GM18861 (cell line): Measurements from ENCODE around the gene PRKCQ.
"Not testable (repeated sequence)": the region's sequence is repeated elsewhere in the genome, so short reads cannot be mapped to it uniquely, and the experiment has no call there.

Source experiments
- ATAC-seq: cut with Tn5 transposase; IDR thresholded peaks from one replicate; pipeline ENCODE4 v1.9.1; 2021; ENCODE audit not compliant: unreplicated experiment

Gene PRKCQ

GRCh38 chr10:6595499-6595898 lies 15.4 kb upstream of the PRKCQ start:
- no peak for ATAC-seq

GRCh38 chr10:6593241-6593671 lies 13.2 kb upstream of the PRKCQ start:
- no peak for ATAC-seq

- no peak for ATAC-seq
Observed at GRCh38 chr10:6592080-6592479, 12.0 kb upstream of the PRKCQ start.

GRCh38 chr10:6591668-6592067 lies 11.6 kb upstream of the PRKCQ start:
- no peak for ATAC-seq

GRCh38 chr10:6590100-6590499 lies 10.0 kb upstream of the PRKCQ start:
- no peak for ATAC-seq

- ATAC-seq = no peak
Observed at GRCh38 chr10:6589287-6590094, 9.4 kb upstream of the PRKCQ start.

GRCh38 chr10:6588845-6589244 lies 8.8 kb upstream of the PRKCQ start:
- no peak for ATAC-seq

- ATAC-seq = no peak
Observed at GRCh38 chr10:6588082-6588481, 8.0 kb upstream of the PRKCQ start.

- no peak for ATAC-seq
Observed at GRCh38 chr10:6586501-6586900, 6.4 kb upstream of the PRKCQ start.

GRCh38 chr10:6583447-6583846 lies 3.4 kb upstream of the PRKCQ start:
- ATAC-seq = no peak

GRCh38 chr10:6582913-6583312 lies 2.8 kb upstream of the PRKCQ start:
- ATAC-seq = not testable (repeated sequence)

- no peak for ATAC-seq
Observed at GRCh38 chr10:6582298-6582697, 2.2 kb upstream of the PRKCQ start.

GRCh38 chr10:6581778-6582228 lies 1.7 kb upstream of the PRKCQ start:
- no peak for ATAC-seq

- ATAC-seq = not testable (repeated sequence)
Observed at GRCh38 chr10:6581223-6581622, 1.1 kb upstream of the PRKCQ start.

GRCh38 chr10:6580279-6581029 lies 378 bp upstream of the PRKCQ start:
- peak; percentile 74 for ATAC-seq

- no peak for ATAC-seq
Observed at GRCh38 chr10:6579183-6579903, 733 bp downstream of the PRKCQ start.

- no peak for ATAC-seq
Observed at GRCh38 chr10:6578795-6579182, 1.3 kb downstream of the PRKCQ start.

- ATAC-seq = no peak
Observed at GRCh38 chr10:6578251-6578771, 1.8 kb downstream of the PRKCQ start.

GRCh38 chr10:6576326-6576725 lies 3.8 kb downstream of the PRKCQ start:
- no peak for ATAC-seq

- no peak for ATAC-seq
Observed at GRCh38 chr10:6574664-6575176, 5.4 kb downstream of the PRKCQ start.

- no peak for ATAC-seq
Observed at GRCh38 chr10:6570893-6571292, 9.2 kb downstream of the PRKCQ start.
